Measurements from ENCODE around the gene TRIM65. TPM values are rescaled to one million over a fixed set of nuclear protein-coding genes. Genes with fewer than 3 reads are reported as not detected.
A peak's percentile ranks its signal among the peaks of the same experiment; 100 is the strongest.

TRIM65 gene
- total and polyA plus RNA-seq, 2 of the 13 experiments (the other 11 are each of a cell fraction or from before 2014, with no cell fraction given): 10.3 to 22.4 TPM

DNA sequence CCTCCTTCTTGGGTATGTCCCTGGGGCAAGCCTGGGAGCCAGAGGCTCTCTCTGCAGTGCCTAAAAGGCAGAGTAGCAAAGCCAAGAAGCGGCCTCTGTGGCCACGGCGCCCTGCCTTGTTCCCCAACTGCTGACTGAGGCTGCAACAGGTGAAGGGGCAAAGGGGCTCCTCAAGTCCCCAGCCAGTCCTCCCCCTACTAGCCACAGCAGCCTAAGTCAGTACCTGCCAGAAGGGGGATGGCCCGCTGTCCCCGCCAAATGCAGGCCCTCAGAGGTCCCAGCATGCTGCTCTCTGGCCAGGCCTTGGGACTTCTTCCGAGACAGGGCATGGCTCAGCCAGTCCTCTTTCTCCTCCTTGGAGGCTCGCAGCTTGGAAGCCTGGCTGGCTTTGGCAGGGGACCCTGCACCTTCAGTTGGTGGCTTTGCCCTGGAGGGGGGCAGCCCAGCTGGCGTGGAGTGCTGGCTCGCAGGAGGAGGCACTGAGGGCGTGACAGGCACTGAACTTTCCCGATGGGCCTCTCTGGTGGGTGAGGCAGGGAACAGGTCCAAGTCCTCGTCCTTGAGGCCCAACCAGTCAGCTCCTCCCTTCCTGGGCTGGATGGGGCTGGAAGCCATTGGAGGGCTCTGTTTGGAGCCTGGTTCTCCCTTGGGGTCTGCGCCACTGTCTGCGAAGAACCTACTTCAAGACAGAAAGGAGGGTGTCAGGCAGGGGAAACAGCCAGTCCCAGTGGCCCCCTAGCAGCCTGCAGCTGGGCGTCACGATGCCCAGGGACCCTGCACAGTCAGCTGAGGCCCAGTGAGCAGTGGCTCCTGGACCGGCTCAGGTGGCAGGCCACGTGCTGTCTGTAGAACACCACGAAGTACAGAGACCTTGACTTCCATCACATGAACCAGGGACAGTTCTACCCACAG, 26.5 kb upstream of the TRIM65 start (continued):
- no peak for TF ChIP-seq LCORL (IDR thresholded peaks at IDR 0.05)
- 0 out of 2 replicates have a peak, but pooled peaks have one; percentile 35 for TF ChIP-seq LCORL (CRISPR knock-in tag; IDR thresholded peaks at IDR 0.05)
- peak; percentile 39; the same call in 1 of the 2 replicates for TF ChIP-seq HDAC1 (CRISPR knock-in tag; IDR thresholded peaks at IDR 0.05)
- TF ChIP-seq MAX (IDR thresholded peaks at IDR 0.05): peak; percentile 88
- TF ChIP-seq BORCS8-MEF2B (CRISPR knock-in tag; IDR thresholded peaks at IDR 0.05): peak; percentile 73; the same call in 1 of the 2 replicates
- TF ChIP-seq BRD4 (CRISPR knock-in tag; IDR thresholded peaks at IDR 0.05): peak; percentile 52; the same call in 1 of the 2 replicates
- TF ChIP-seq ZSCAN21 (CRISPR knock-in tag; IDR thresholded peaks at IDR 0.05; ENCODE audit: borderline replicate concordance): peak; percentile 14; the same call in 1 of the 2 replicates
- TF ChIP-seq, protein P1, sequence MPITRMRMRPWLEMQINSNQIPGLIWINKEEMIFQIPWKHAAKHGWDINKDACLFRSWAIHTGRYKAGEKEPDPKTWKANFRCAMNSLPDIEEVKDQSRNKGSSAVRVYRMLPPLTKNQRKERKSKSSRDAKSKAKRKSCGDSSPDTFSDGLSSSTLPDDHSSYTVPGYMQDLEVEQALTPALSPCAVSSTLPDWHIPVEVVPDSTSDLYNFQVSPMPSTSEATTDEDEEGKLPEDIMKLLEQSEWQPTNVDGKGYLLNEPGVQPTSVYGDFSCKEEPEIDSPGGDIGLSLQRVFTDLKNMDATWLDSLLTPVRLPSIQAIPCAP (CRISPR knock-in tag; IDR thresholded peaks at IDR 0.05; ENCODE audit: low read depth): 0 out of 2 replicates have a peak, but pooled peaks have one; percentile 70
- no peak for TF ChIP-seq ERF (CRISPR knock-in tag; IDR thresholded peaks at IDR 0.05)
- TF ChIP-seq NFE2L1 (CRISPR knock-in tag; IDR thresholded peaks at IDR 0.05; ENCODE audit: borderline replicate concordance): no peak
- TF ChIP-seq ARNTL (CRISPR knock-in tag; IDR thresholded peaks at IDR 0.05): peak; percentile 90
- TF ChIP-seq ZNF605 (CRISPR knock-in tag; IDR thresholded peaks at IDR 0.05): 0 out of 2 replicates have a peak, but pooled peaks have one; percentile 53
- no peak for TF ChIP-seq KLF11 (CRISPR knock-in tag; IDR thresholded peaks at IDR 0.05)
- TF ChIP-seq ZBTB33 (CRISPR knock-in tag; IDR thresholded peaks at IDR 0.05): peak; percentile 85
- TF ChIP-seq HNRNPL (IDR thresholded peaks at IDR 0.05; ENCODE audit: low read depth, low read length): peak; percentile 70; the same call in 1 of the 2 replicates
- TF ChIP-seq ZBTB43 (CRISPR knock-in tag; conservative IDR thresholded peaks at IDR 0.05): 0 out of 2 replicates have a peak, but pooled peaks have one; percentile 26
- TF ChIP-seq RNF219 (CRISPR knock-in tag; IDR thresholded peaks at IDR 0.05): no peak
- TF ChIP-seq ZNF891 (CRISPR knock-in tag; IDR thresholded peaks at IDR 0.05): 0 out of 2 replicates have a peak, but pooled peaks have one; percentile 33
- no peak for TF ChIP-seq HOMEZ (CRISPR knock-in tag; IDR thresholded peaks at IDR 0.05; ENCODE audit: low read depth)
- TF ChIP-seq RFX1 (IDR thresholded peaks at IDR 0.05): no peak

Measured in HepG2 (cell line).